GM19452 (cell line): ENCODE results near the gene DHRS4L2.
A peak's percentile ranks its signal among the peaks of the same experiment; 100 is the strongest.
"Not testable (repeated sequence)": the region's sequence is repeated elsewhere in the genome, so short reads cannot be mapped to it uniquely, and the experiment has no call there.

Source experiments
- ATAC-seq: cut with Tn5 transposase; IDR thresholded peaks from one replicate; pipeline ENCODE4 v1.9.1; 2021; ENCODE audit not compliant: unreplicated experiment

The DHRS4L2 gene

GRCh38 chr14:23970283-23970659, 18.5 kb upstream of the DHRS4L2 start:
- ATAC-seq: not testable (repeated sequence)

GRCh38 chr14:23973178-23973577, 15.6 kb upstream of the DHRS4L2 start:
- ATAC-seq: not testable (repeated sequence)

- ATAC-seq: not testable (repeated sequence)
Observed at GRCh38 chr14:23974041-23974440, 14.7 kb upstream of the DHRS4L2 start.

GRCh38 chr14:23977208-23977607, 11.5 kb upstream of the DHRS4L2 start:
- ATAC-seq: not testable (repeated sequence)

GRCh38 chr14:23981951-23982813, 6.5 kb upstream of the DHRS4L2 start:
- not testable (repeated sequence) for ATAC-seq

- ATAC-seq: no peak
Observed at GRCh38 chr14:23984891-23985602, 3.7 kb upstream of the DHRS4L2 start.

GRCh38 chr14:23988223-23988606, 514 bp upstream of the DHRS4L2 start:
- peak; percentile 12 for ATAC-seq

- ATAC-seq: not testable (repeated sequence)
Observed at GRCh38 chr14:23989734-23990445, 1.2 kb downstream of the DHRS4L2 start.

GRCh38 chr14:23990961-23991360, 2.2 kb downstream of the DHRS4L2 start:
- ATAC-seq: not testable (repeated sequence)

- ATAC-seq: not testable (repeated sequence)
Observed at GRCh38 chr14:23993042-23993441, 4.3 kb downstream of the DHRS4L2 start.

GRCh38 chr14:23996009-23996408, 7.3 kb downstream of the DHRS4L2 start:
- ATAC-seq: not testable (repeated sequence)

GRCh38 chr14:23996825-23997224, 8.1 kb downstream of the DHRS4L2 start:
- not testable (repeated sequence) for ATAC-seq

- not testable (repeated sequence) for ATAC-seq
Observed at GRCh38 chr14:23999640-24000039, 10.9 kb downstream of the DHRS4L2 start.

GRCh38 chr14:24001078-24001477, 12.3 kb downstream of the DHRS4L2 start:
- ATAC-seq: not testable (repeated sequence)

GRCh38 chr14:24001679-24002078, 12.9 kb downstream of the DHRS4L2 start:
- not testable (repeated sequence) for ATAC-seq

- peak; percentile 22 for ATAC-seq
Observed at GRCh38 chr14:24006471-24006816, 17.7 kb downstream of the DHRS4L2 start.

GRCh38 chr14:24006817-24007652, 18.3 kb downstream of the DHRS4L2 start:
- peak; percentile 69 for ATAC-seq

- no peak for ATAC-seq
Observed at GRCh38 chr14:24011051-24011450, 22.3 kb downstream of the DHRS4L2 start.

- ATAC-seq: not testable (repeated sequence)
Observed at GRCh38 chr14:24012726-24013273, 24.1 kb downstream of the DHRS4L2 start.
